B cell (primary cell): Measurements from ENCODE around the gene TBC1D2. TPM values are rescaled to one million over a fixed set of nuclear protein-coding genes. Genes with fewer than 3 reads are reported as not detected.

Experiments
- ATAC-seq: fragments of 200-7000 bp; cut with Tn5 transposase; one replicate; pipeline ENCODE4 v1.10.0; 2021; ENCODE audit warnings: low read depth, mild to moderate bottlenecking, moderate number of reproducible peaks, moderate library complexity
- CTCF ChIA-PET: fragments of 350-600 bp; sonication (Branson Sonifier 250); formaldehyde crosslinking; loops from one replicate; lab custom pipeline; 2021; ENCODE audit warnings: antibody characterized with exemption, inconsistent platforms; lab: Charles Lee
- POLR2A ChIA-PET: fragments of 350-600 bp; sonication (Branson Sonifier 250); formaldehyde crosslinking; loops from one replicate; lab custom pipeline; 2021; ENCODE audit warnings: antibody characterized with exemption; lab: Charles Lee
- DNase-seq: peaks from one replicate; pipeline ENCODE4 v3.0.0; 2013
- H2AFZ ChIP-seq: 2 replicates; pipeline ENCODE4 v1.6.1; 2012; ENCODE audit warnings: mild to moderate bottlenecking, low read depth, low read length; ENCODE audit not compliant: insufficient read depth, poor library complexity, severe bottlenecking
- H3K27ac ChIP-seq, 2 donors: 1 replicate in 1 of 2; 2 replicates in 1 of 2; pipeline ENCODE4 v1.5.1; 2012 to 2013; ENCODE audit warnings: low read length in 2 of 2, mild to moderate bottlenecking in 2 of 2, moderate library complexity in 1 of 2
- H3K27me3 ChIP-seq, 4 experiments: fragments of 200-600 bp in 1 of 4; sonication (generic) in 1 of 4; replicated peaks in 1 of 4; 1 replicate in 2 of 4; 2 replicates in 2 of 4; pipeline versions ENCODE4 v1.6.1 to v1.7.0; 2013 to 2016; ENCODE audit warnings: low read length in 3 of 4, mild to moderate bottlenecking in 2 of 4, mixed read lengths in 1 of 4, moderate library complexity in 1 of 4; ENCODE audit not compliant: insufficient read depth in 4 of 4, control insufficient read depth in 3 of 4; ENCODE audit errors: control extremely low read depth in 1 of 4
- H3K36me3 ChIP-seq, 2 experiments: replicated peaks in 1 of 2; 1 replicate in 1 of 2; 2 replicates in 1 of 2; pipeline versions ENCODE4 v1.6.1 to v1.7.1; 2013; ENCODE audit warnings: low read length in 1 of 2; ENCODE audit not compliant: insufficient read depth in 2 of 2, control insufficient read depth in 1 of 2; ENCODE audit errors: control extremely low read depth in 1 of 2, extremely low read depth in 1 of 2
- H3K4me1 ChIP-seq, 2 donors: fragments of 200-600 bp in 1 of 2; sonication (generic) in 1 of 2; 1 replicate in 1 of 2; 2 replicates in 1 of 2; pipeline versions ENCODE4 v1.5.1 to v1.6.1; 2013 to 2017; ENCODE audit warnings: low read length in 2 of 2; ENCODE audit not compliant: control insufficient read depth in 2 of 2, insufficient read depth in 2 of 2
- H3K4me2 ChIP-seq: replicated peaks from 2 replicates; pipeline ENCODE3; 2012; ENCODE audit warnings: mild to moderate bottlenecking, low read depth, low read length; ENCODE audit not compliant: poor library complexity, severe bottlenecking
- H3K4me3 ChIP-seq, 5 experiments: fragments of 200-600 bp in 1 of 5; sonication (generic) in 1 of 5; 1 replicate in 3 of 5; 2 replicates in 2 of 5; pipeline versions ENCODE4 v1.5.1 to v1.7.0; 2011 to 2016; ENCODE audit warnings: low read length in 4 of 5, mild to moderate bottlenecking in 4 of 5, low read depth in 2 of 5, control low read depth in 1 of 5, moderate library complexity in 1 of 5; ENCODE audit not compliant: insufficient read depth in 1 of 5; ENCODE audit errors: control extremely low read depth in 1 of 5, extremely low read depth in 1 of 5
- H3K79me2 ChIP-seq: fragments of 200-600 bp; sonication (generic); one replicate; pipeline ENCODE4 v1.6.0; 2016; ENCODE audit warnings: low read length; ENCODE audit not compliant: control insufficient read depth, insufficient read depth
- H3K9ac ChIP-seq: fragments of 200-600 bp; sonication (generic); 2 replicates; pipeline ENCODE4 v1.6.1; 2017; ENCODE audit warnings: mild to moderate bottlenecking, low read length, moderate library complexity
- H3K9me3 ChIP-seq, 3 donors: one replicate each; pipeline versions ENCODE4 v1.6.1 to v1.7.1; 2013; ENCODE audit warnings: low read length in 2 of 3; ENCODE audit not compliant: control insufficient read depth in 2 of 3, insufficient read depth in 1 of 3; ENCODE audit errors: control extremely low read depth in 1 of 3
- H4K20me1 ChIP-seq: 2 replicates; pipeline ENCODE4 v1.6.0; 2012; ENCODE audit warnings: mild to moderate bottlenecking, low read length; ENCODE audit not compliant: insufficient read depth, control insufficient read depth, poor library complexity, severe bottlenecking
- H3K27ac Mint-ChIP-seq: one replicate; pipeline ENCODE4 v1.8.0; 2021; ENCODE audit warnings: mixed read lengths
- H3K27me3 Mint-ChIP-seq: one replicate; pipeline ENCODE4 v1.8.0; 2021; ENCODE audit warnings: mixed read lengths
- H3K4me1 Mint-ChIP-seq: one replicate; pipeline ENCODE4 v1.8.0; 2021; ENCODE audit warnings: mixed read lengths
- H3K4me3 Mint-ChIP-seq: one replicate; pipeline ENCODE4 v1.8.0; 2021; ENCODE audit warnings: mixed read lengths
- H3K9me3 Mint-ChIP-seq: one replicate; pipeline ENCODE4 v1.8.0; 2022; ENCODE audit warnings: mixed read lengths; ENCODE audit not compliant: insufficient read depth
- CTCF ChIP-seq: fragments of 200-600 bp; IDR thresholded peaks from one replicate; pipeline ENCODE4 v1.8.0; 2022; ENCODE audit warnings: antibody characterized with exemption, mild to moderate bottlenecking
- EZH2 ChIP-seq: IDR thresholded peaks from 2 replicates; pipeline ENCODE4 v1.6.1; 2012; ENCODE audit warnings: borderline replicate concordance, low read depth, mild to moderate bottlenecking, moderate library complexity, low read length; ENCODE audit not compliant: insufficient read depth, poor library complexity, severe bottlenecking
- WGBS: methylation state at CpG from one replicate; pipeline ENCODE4 v1.1.5; 2013; ENCODE audit warnings: missing lambda C conversion rate; ENCODE audit not compliant: insufficient coverage; 5-methylcytosine and 5-hydroxymethylcytosine counted together
- intact Hi-C: fragments of 100-400 bp; cut with micrococcal nuclease; formaldehyde crosslinking; loops from one replicate; pipeline ENCODE4 v1.10.0; 2022
- polyA plus RNA-seq: library from polyadenylated mRNA; depleted of rRNA; stranded (reverse); fragments of >200 nt; gene quantifications from 2 replicates; pipeline ENCODE4 v1.2.3, GENCODE V29; 2012
- total RNA-seq, 2 donors: library from RNA; stranded (reverse); fragments of 120-200 nt in 1 of 2; gene quantifications; 1 replicate in 1 of 2; 2 replicates in 1 of 2; pipeline versions ENCODE4 v1.2.3 to v1.2.4, GENCODE V29; 2013 to 2022

The TBC1D2 gene
- total and polyA plus RNA-seq, 2 donors (not counting 1 experiment from before 2014, with no cell fraction given) = 5.0 to 5.3 TPM

- no peak overlapping the region for H3K4me3 ChIP-seq
- ATAC-seq (no peak), DNase-seq (no peak)
- POLR2A ChIA-PET = no interaction called here
- 94% methylated on average over 3 of the region's 3 CpGs for WGBS
- no peaks in the 10 kb centered on the region for H3K9me3 ChIP-seq
- no peaks in the 10 kb centered on the region for H4K20me1 ChIP-seq
- no peaks in the 10 kb centered on the region for H3K79me2 ChIP-seq
- no peaks in the 10 kb centered on the region for H3K9me3 Mint-ChIP-seq
- no peak overlapping the region for H3K9ac ChIP-seq
- H3K27me3 ChIP-seq = no peaks in the 10 kb centered on the region
- H3K27ac Mint-ChIP-seq = no peak overlapping the region
- CTCF ChIA-PET = no interaction called here
- no peak overlapping the region for H3K4me3 Mint-ChIP-seq
- peaks cover 8% of the 10 kb centered on the region for H3K4me1 Mint-ChIP-seq
- no peak overlapping the region for H3K27ac ChIP-seq
- TF ChIP-seq CTCF (no peak), EZH2 (no peak)
- peaks cover 9 to 11% of the 10 kb centered on the region in 2 donors for H3K4me1 ChIP-seq
- H3K36me3 ChIP-seq = no peaks in the 10 kb centered on the region
- intact Hi-C loops = no loop called here
- H3K4me2 ChIP-seq = no peak overlapping the region
- H2AFZ ChIP-seq = no peak overlapping the region
- H3K27me3 Mint-ChIP-seq = no peaks in the 10 kb centered on the region
These were observed 104.7 kb downstream of the TBC1D2 start for GRCh38 chr9:98150721-98151120.

GRCh38 chr9:98150164-98150563 is 105.3 kb downstream of the TBC1D2 start:
- no peak overlapping the region for H3K4me3 ChIP-seq
- no peaks in the 10 kb centered on the region for H3K27me3 ChIP-seq
- 92% methylated on average over 7 of the region's 7 CpGs for WGBS
- H2AFZ ChIP-seq = no peak overlapping the region
- CTCF ChIA-PET = no interaction called here
- no peaks in the 10 kb centered on the region for H3K36me3 ChIP-seq
- H3K27ac ChIP-seq = no peak overlapping the region
- H3K9ac ChIP-seq = no peak overlapping the region
- peaks cover 9 to 11% of the 10 kb centered on the region in 2 donors for H3K4me1 ChIP-seq
- no peak for ATAC-seq
- Mint-ChIP-seq H3K27me3 (no peaks in the 10 kb centered on the region), H3K4me1 (peaks cover 8% of the 10 kb centered on the region), H3K4me3 (no peak overlapping the region), H3K9me3 (no peaks in the 10 kb centered on the region), H3K27ac (no peak overlapping the region)
- intact Hi-C loops = no loop called here
- TF ChIP-seq CTCF = no peak
- no peak for TF ChIP-seq EZH2
- POLR2A ChIA-PET = no interaction called here
- no peaks in the 10 kb centered on the region for H3K79me2 ChIP-seq
- H4K20me1 ChIP-seq = no peaks in the 10 kb centered on the region
- no peaks in the 10 kb centered on the region for H3K9me3 ChIP-seq
- no peak for DNase-seq
- no peak overlapping the region for H3K4me2 ChIP-seq
